Retina (tissue), 1 donor: ENCODE results near the gene TRANK1.

ENCODE experiments used
- DNase-seq: peaks from one replicate; pipeline ENCODE4 v3.0.0-alpha.2; 2016

The TRANK1 gene

GRCh38 chr3:36786921-36787890, 157.6 kb downstream of the TRANK1 start:
- no peak for DNase-seq

GRCh38 chr3:36784138-36784635, 160.7 kb downstream of the TRANK1 start:
- DNase-seq: no peak

GRCh38 chr3:36777424-36778218, 167.2 kb downstream of the TRANK1 start:
- DNase-seq: no peak
